T-helper 9 cell (primary cell): ENCODE results near the gene AGAP9.
"Not testable (repeated sequence)": the region's sequence is repeated elsewhere in the genome, so short reads cannot be mapped to it uniquely, and the experiment has no call there.

Experiments used
- DNase-seq: peaks from one replicate; pipeline ENCODE4 v3.0.0-alpha.2; 2020

AGAP9 gene

DNA sequence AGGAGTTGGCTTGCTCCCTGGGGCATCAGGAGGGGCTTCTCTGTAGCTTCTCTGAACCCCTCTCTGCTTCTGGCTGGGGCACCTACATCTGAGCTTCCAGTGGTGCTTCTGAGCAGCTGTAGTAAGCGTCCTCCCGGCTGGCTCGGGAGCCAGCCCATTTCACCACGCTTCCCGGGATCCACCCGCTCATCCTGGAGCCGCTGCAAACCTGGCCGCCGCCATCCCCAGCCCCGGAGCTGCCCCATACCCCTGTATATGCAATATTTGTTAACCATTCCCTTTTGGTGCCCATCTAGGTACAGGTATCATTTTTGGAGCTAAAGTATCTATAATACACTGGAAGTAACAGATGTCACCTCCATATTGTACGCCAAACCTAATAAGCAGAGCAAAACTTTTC, 38.7 kb downstream of the AGAP9 start:
- not testable (repeated sequence) for DNase-seq

DNA sequence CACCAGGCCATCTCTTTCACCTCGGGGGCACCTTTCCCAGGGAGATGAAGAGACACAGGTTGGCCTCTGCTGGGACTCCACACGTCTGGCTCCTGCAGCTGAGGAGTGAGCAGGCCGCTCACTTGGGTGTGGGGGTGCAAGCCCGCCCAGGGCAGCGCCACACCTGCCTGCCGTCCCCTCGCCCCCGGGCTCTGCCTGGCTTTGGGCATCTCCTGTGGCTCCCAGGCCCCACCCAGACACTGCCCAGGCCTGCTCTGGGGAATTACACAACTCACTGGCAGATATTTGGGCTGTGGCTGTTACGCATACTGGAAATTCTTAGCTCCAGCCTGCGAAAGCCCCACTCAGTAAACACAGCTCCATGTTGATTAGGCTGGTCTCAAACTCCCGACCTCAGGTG, 39.5 kb downstream of the AGAP9 start, which contains the start of gene ANXA8:
Gene ANXA8, minus strand, starts transcription at position 193 of the 400 bp plus-strand sequence. Its CDS starts 182 bp downstream, at position 11.
- not testable (repeated sequence) for DNase-seq

DNA sequence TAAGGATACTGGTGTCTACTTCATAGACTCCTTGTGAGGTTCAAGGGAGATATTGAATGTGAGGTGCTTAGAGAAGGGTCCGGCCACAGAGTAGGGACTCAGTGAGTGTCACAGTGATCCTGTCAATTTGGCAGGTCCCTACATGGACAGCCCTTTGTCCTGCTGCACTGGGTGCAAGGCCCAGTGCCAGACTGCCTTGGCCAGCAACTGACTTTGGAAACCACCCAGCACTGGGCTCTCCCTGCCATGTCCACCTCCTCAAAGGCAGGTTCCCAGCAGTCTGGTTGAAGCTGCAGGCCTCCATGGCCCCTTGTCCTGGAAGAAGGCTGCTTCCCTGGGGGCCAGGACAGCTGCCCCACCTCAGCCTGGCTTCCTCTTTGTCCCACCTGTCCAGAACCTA, 41.1 kb downstream of the AGAP9 start:
- not testable (repeated sequence) for DNase-seq

DNA sequence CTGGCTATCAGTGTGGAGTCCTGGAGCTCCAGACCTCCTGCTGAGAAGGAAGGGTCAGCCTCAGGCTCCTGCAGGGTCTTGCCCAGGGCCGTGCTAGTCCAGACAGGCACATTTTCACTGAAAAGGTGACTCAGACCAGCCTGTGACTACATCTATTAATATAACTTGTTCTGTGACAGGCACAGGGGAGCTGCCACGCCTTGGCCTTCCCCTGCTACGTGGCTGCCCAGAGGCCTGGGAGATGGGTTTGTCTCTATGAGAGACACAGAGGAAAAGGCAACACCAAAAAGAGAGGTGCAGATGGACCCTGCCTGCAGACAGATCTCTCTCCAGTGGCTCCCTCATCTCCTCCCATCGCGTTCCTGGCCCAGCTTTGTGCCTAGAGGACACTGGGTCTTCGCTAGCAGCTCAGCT, 41.7 kb downstream of the AGAP9 start:
- DNase-seq, result not testable (repeated sequence)

DNA sequence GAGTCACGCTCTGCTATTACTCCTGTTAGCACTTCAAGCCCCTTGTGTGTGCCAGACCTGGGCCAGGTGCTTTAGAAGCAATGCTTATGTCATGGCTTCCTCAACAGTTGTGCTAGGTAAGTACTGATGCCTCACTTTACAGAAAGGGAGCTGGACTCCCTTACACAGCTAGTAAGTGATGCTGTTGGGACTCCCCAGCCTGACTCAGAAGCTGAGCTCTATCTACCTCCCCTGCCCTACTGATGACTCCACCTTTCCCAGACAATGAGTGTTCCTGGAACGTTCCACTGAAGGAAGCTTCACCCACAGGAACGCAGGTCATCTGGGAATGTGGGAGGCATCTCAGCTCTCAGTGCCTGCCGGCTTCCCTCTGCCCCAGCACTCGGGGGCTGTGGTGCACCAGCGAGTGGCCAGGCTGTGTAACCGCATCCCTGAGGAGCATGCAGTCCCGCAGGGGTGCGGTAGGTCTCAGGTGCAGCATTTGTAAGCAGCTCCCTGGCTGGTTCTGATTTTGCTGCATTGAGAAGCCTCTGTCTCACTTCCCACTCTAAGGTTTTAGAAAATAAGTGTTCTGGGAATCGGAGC, 42.2 kb downstream of the AGAP9 start:
- DNase-seq, result not testable (repeated sequence)

DNA sequence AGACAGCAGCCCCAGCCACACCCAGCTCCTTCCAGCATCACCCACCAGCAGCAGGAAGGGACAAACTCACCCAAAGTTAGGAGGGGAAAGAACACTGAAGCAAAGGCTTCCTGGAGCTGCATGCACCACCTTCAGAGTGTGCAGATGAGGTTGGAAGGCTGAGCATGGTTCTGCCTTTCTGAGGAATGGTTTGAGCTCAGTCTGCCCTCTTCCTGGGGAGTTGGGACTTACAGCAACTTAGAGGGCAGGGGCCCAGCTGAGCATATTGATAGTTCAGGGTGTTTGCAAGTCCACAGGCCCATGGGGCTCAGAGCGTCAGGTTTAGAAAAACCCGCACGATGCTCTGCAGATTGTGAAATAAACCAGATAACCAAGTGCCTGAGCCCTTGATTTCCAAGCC, 43.3 kb downstream of the AGAP9 start:
- not testable (repeated sequence) for DNase-seq

DNA sequence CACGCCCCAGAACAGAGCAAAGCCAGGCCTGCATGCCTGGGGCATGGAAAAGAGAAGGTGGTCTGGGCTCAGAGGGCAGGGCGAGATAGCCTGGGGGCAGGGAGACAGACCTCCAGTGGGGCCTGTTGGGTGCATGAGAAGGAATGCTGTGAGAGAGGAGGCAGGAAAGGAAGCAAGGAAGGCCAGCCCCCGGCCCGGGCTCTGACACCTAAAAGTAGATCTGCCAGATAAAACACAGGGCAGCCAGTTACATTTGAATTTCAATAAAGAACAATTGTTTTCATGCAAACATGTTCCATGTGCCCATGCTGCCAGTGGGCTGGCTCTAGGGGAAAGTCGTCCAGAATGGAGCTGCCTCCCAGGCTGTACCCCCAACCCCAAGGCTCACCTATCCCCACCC, 45.3 kb downstream of the AGAP9 start:
- DNase-seq, result not testable (repeated sequence)

DNA sequence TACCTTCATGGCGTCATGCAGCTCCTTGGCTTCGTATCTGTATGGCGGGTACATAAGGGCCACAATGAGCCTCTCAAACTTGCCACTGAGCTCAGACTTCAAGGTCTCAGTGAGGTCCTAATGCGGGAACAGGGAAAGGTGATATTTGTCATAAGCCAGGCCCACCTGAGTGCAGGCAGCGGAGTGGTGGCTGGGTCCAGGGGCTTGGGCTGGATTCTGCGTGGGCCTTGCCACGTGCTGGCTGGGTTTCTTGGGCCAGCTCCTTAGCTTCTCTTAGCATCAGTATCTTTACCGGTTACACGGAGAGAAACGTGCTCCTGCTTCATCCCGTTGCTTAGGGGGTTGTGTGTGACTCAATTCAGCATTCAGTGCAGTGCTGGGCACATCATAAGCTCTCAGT, 46.4 kb downstream of the AGAP9 start:
- DNase-seq, result not testable (repeated sequence)

DNA sequence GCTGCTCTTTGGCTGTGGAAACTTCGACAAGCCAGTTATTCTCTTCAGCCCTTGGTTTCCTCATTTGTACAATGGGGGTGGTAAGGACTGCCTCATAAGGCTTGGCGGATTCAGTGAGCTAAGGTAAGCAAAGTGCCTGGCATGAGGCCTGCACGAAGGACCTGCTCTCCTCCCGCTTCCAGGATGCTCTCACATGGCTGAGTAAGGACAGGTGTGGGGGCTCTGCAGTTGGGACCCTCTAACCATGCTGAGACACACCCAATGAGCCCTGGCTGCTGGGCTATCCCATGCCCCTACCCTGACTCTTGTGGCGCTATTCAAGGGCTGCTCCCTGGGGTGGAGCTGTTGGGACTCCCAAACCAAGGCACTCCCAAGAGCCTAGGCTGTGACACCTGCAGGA, 48.3 kb downstream of the AGAP9 start:
- DNase-seq, result not testable (repeated sequence)

DNA sequence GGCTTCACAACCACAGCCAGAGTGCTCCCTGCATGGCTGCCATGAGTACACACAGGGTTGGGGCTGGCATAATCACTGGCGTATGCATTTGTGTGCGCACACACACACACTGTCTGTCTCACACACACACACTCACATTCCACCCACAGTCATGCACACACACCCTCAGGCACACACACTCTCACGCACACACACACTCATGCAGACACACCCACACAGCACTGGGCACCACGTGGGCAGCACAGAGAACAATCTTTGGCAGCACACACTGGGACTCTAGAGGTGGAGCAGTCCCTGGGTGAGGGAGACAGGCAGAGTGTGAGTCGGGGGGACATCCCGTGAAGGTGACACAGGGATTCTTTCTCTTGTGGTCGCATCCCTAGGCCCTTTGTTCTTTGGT, 49.9 kb downstream of the AGAP9 start:
- not testable (repeated sequence) for DNase-seq

DNA sequence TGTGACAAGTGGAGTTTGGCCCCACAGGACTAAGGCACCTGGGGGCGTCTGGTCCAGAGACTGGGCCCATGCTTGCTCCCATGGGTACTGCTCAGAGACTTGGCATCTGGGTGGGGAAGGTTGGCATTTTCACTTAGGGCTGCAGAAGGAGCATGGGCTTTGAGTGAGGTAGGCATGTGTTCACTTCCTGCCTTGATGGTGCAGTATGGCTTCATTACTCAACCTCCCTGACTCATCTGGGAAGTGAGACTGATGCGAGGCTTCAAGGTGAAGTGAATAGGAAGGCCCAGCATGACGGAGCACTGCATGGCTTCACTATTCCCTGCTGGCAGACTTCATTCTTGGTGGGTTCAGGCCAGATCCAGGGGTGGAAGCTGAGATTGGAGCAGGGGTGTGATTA, 50.8 kb downstream of the AGAP9 start:
- not testable (repeated sequence) for DNase-seq

DNA sequence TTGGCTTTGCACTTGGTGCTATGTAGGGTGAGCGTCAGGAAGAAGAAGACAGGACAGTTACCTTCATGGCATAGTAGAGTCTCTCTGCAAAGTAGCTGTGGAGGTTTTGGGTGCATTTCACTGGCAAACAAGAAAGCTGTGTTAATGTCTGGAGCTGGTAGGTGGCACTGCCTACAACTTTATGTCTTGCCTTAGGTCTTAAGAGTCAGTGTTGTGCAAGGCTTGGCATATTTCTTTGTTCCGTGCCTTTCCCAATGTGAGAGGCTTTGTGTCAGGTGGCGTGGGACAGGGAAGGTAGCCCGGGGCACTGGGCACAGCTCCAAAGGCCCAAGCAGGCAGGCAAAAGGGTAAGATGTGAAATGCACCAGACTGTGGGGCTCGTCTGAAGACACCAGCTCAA, 51.4 kb downstream of the AGAP9 start:
- DNase-seq, result not testable (repeated sequence)

DNA sequence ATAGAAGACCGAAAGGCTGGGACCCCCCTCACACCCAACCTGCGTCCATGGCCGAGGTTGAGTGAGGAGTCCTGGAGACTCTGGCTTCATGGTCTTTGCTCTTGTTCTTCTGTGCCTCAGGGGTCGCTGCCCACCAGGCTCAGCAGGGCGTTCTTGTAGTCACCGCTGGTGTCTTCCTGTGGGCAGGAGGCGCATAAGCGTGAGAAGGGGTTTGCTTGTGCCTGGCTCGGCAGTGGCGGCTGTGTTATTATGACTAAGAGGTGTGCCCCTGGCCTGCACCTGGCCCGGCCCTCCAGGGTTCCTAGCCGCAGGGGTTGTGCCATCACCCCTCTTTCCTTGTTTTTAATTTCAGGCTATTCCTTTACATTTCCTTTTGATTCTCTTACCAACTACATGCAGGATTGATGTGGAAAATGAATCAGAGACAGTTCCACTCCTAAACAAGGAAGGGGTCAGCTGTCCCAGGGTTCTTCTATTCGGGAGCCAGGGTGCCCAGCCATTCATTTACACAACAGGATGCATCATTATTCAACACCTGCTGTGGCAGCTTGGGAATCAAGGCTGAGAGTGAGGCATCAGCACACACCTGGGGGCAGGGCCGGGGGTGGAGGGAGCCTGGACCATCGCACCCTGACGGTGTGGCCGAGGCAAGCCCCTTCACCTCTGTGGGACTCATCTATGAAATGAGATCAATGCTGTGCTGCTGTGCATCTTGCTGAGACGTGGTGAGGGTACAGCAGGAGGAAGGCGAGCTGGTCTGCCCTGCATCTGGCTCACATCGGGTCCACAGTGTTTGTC, 54.5 kb downstream of the AGAP9 start:
- DNase-seq, result not testable (repeated sequence)

DNA sequence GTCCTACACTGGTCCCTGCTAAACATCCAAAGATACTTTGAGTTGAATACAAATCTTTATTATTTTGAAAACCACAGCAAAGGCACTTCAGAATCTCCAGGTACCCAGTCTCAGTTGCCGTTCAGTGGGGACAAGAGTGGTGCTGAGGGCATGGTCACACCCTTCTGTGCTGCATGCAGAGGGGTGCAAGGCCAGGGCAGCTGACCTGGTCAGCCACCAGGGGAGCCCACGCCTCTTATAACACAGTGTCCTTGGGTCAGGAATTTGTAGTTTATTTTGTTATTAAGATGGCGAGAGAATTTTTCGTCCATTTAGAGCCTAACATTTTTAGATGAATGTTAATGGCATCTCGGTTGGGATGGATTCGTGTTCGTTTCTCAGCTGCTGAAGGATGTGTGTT, 55.5 kb downstream of the AGAP9 start:
- DNase-seq, result not testable (repeated sequence)

DNA sequence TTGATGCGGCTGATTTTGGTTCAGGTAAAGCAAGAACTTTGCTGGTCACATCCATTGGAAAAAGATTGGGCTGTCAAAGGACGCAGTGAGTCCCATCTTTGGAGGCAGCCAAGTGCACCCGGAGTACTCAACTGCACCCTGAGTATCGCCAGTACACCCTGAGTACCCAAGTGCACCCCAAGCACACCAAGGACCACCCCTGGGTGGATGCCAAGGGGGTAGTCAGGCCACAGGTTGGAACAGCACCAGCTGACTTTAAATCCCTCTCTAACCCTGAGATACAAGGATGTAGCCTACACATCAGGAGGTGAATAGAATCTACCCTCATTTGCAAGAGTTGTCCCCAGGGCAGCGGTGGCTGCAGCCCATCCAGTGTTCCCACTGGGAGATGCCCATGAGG, 56.0 kb downstream of the AGAP9 start:
- not testable (repeated sequence) for DNase-seq

DNA sequence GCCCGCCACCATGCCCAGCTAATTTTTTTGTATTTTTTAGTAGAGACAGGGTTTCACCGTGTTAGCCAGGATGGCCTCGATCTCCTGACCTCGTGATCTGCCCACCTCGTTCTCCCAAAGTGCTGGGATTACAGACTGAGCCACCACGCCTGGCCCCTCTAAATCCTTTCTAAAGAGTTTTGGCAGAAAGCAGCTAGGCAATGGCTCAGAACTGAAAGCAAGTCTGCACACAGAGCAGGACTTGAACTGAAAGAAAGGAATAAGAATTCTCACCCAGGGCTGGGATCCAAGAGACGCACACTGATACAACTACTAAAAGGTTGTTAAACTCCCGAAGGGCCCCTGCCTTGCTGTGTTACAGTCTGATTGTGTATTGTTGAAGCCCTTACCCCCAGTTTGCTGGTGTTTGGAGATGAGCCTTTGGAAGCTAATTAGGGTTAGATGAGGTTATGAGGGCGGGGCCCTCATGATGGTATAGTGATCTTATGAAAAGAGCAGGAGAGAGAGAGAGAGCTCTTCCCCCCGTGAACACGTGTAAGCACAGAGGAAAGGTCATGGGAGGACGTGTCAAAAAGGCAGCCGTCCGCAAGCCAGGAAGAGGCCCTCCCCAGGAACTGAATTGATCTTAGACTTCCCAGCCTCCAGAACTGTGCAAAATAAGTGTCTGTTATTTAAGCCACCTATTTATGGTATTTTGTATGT, 58.1 kb downstream of the AGAP9 start:
- not testable (repeated sequence) for DNase-seq

DNA sequence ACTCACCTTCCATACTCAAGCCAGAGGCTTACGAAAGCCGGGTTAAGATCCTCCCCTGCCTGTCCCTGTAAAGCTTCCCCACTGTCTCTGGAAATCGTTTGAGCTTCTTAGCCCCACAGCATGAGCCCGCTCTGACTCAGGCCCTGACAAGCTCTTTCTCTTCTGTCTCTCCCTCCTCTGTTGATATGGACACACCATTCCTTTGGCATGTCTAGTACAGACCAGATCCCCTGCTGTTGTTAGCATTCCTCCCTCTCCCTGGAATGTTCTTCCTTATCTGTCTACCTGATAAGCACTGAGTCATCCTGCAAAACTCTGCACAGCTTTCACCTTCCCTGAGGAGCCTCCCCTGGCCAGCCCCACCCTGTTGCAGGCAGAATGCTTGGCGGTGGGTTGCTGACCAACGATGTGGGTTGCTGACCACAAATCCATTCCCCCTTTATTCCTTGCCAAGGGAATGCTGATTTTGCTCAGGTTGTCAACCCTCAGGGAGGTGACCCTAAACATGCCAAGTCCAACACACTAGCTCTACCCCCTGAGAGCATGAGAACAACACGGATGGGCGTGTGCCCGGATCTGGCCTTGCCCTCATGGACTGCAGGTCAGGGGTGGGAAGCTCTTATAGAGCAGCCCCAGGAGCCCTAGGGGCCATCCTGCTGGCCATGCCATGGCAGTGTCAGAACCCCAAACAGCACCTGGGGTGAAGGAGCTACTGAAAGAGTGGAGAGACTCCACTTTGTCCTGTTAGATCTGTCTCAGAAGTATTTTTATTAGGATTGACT, 60.7 kb downstream of the AGAP9 start:
- DNase-seq, result not testable (repeated sequence)

DNA sequence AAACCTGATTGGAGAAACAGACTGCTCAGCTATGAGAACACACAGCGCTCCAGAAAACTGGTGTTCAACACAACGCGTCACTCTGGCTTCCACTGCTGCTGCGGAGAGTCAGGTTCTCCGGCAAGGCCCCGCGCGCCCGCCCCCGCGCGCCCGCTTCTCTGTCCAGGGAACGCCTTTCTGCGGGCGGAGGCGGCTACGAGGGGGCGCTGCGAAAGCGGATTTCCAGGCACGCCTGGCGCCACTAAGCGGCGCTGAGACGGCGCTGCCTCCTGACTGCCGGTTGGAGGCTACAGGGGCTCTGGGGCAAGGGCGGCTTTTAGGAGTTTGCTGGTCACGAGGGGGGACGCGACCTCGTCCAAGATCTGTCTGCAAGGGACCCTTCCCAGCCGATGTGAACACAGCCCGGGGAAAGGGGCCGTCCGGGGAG, 62.2 kb downstream of the AGAP9 start:
- not testable (repeated sequence) for DNase-seq

DNA sequence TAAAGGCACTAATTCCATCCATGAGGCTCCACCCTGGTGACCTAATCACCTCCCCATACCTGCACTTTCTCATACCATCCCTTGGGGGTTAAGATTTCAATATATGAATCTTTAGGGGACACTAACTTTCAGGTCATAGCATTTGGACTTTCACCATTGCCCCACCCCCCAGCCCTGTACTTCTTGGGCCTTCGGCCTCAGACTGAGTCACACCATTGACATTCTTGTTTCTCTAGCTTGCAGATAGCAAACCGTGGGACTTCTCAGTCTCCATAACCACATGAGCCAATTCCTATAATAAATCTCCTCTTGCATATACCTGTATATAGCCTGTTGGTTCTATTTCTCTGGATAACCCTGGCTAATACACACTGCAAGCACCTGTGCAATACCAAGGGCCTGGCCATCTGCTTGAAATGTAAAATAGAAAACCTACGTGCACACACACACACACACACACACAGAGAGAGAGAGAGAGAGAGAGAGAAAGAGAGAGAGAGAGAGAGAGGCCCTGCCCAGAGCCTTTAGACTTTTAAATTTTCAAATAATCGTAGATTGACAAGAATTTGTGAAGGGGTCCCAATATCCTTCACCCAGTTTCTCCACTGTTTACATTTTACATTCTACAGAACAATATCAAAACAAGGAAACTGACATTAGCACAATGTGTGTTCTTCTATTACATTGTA, 64.8 kb downstream of the AGAP9 start:
- DNase-seq, result no peak

DNA sequence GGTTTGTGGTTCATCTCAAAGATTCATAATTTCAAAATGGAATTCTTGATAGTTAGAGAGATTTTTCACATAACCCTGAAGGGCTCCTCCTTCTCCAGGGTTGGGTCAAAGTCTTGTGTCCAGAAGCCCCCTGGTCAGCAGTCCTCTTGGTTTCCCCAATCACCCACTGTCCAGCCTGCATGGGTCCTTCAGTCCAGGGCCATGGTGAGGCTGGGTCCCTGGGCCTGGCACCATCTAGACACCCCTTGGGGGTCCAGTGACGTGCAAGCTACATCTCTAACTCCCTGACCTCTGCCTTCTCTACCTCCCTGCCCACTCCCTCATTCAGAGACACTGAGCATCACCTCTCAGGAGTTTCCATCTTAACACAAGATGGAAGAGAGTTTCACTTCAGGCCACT, 65.6 kb downstream of the AGAP9 start:
- no peak for DNase-seq

DNA sequence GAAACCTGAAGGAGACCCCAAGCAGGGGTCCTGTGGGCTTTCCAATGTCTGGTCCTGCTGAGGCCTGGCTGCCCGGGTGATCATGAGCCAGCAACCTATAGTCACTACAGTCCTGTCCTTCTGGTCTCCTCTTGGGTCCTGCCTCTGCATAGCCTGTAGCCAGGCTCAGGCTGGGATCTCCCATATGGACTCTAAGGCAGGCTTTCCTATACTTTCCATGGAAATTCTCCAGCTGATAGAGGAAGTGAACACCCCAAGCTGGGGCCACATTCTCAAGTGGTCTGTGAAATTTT, 66.0 kb downstream of the AGAP9 start:
- no peak for DNase-seq

DNA sequence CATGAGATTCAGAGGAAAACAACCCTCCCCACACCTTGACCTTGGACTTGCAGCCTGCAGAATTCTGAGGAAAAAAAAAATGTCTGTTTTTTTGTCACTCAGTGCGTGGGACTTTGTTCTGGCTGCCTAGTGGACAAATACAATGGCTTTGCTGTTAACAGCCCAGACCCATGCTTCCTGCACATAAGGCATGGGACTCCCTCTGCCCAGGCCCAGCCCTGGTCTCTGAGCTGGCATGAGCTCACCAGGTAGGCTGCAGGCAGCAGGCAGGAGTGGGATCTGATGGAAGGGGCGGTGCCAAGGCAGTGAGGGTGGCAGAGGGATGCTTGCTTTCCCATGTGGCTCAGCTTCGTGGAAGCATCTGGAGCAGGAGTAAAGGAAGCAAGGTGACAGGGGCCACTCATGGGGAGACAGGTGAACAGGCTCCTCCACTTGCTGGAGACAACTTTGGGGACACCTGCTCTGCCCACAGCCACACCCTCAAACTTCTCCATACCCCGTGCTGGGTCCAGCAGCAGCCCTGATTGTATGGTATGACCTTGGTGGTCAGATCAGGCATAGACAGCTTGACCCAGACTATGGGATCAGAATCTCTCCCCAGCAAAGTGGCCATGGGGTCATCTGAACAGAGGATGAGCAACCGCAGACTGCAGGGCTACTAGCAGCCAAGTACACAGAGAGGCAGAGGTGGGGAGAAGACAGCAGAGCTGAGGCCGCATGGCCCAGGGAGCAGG, 66.5 kb downstream of the AGAP9 start:
- no peak for DNase-seq
